DND-41 (cell line): ENCODE data around the gene SLC15A1.
A peak's percentile ranks its signal among the peaks of the same experiment; 100 is the strongest.

Experiments
- ATAC-seq: fragments of 200-7000 bp; cut with Tn5 transposase; 3 replicates; pipeline ENCODE4 v1.9.1; 2021; ENCODE audit warnings: low read depth; ENCODE audit not compliant: insufficient read depth
- DNase-seq: peaks from one replicate; pipeline ENCODE4 v3.0.0-alpha.2; 2020
- H2AFZ ChIP-seq: 2 replicates; pipeline ENCODE4 v1.6.0; 2012; ENCODE audit warnings: low read depth, low read length
- H3K27ac ChIP-seq: 2 replicates; pipeline ENCODE4 v1.5.1; 2012; ENCODE audit warnings: low read length, inconsistent platforms
- H3K27me3 ChIP-seq: fragments of 200-600 bp; sonication (generic); 2 replicates; pipeline ENCODE4 v1.6.0; 2012; ENCODE audit warnings: low read length, mild to moderate bottlenecking, inconsistent platforms; ENCODE audit not compliant: insufficient read depth, poor library complexity
- H3K36me3 ChIP-seq: 2 replicates; pipeline ENCODE4 v1.5.1; 2012; ENCODE audit warnings: low read length, inconsistent platforms; ENCODE audit not compliant: insufficient read depth
- H3K4me1 ChIP-seq: 2 replicates; pipeline ENCODE4 v1.5.1; 2012; ENCODE audit warnings: mild to moderate bottlenecking, low read length; ENCODE audit not compliant: insufficient read depth
- H3K4me2 ChIP-seq: 2 replicates; pipeline ENCODE4 v1.6.0; 2012; ENCODE audit warnings: mild to moderate bottlenecking, moderate library complexity, low read length, inconsistent platforms; ENCODE audit not compliant: insufficient read depth
- H3K4me3 ChIP-seq, 2 experiments: fragments of 200-600 bp in 1 of 2; shearing (Covaris generic) in 1 of 2; 2 replicates each; pipeline ENCODE4 v1.5.1; 2012 to 2016; ENCODE audit warnings: inconsistent platforms in 2 of 2, low read length in 2 of 2, mild to moderate bottlenecking in 2 of 2, low read depth in 1 of 2, moderate library complexity in 1 of 2
- H3K79me2 ChIP-seq: 2 replicates; pipeline ENCODE4 v1.6.0; 2012; ENCODE audit warnings: low read length, inconsistent platforms; ENCODE audit not compliant: insufficient read depth
- H3K9ac ChIP-seq: 2 replicates; pipeline ENCODE4 v1.6.0; 2012; ENCODE audit warnings: low read depth, mild to moderate bottlenecking, inconsistent platforms, low read length, moderate library complexity
- H3K9me3 ChIP-seq: 2 replicates; pipeline ENCODE4 v1.5.1; 2012; ENCODE audit warnings: low read length, moderate library complexity, mild to moderate bottlenecking, inconsistent platforms; ENCODE audit not compliant: insufficient read depth, severe bottlenecking
- H4K20me1 ChIP-seq: 2 replicates; pipeline ENCODE4 v1.6.0; 2012; ENCODE audit warnings: low read length; ENCODE audit not compliant: insufficient read depth
- CTCF ChIP-seq: IDR thresholded peaks from 2 replicates; pipeline ENCODE4 v1.5.1; 2012; ENCODE audit warnings: borderline replicate concordance, low read length, moderate library complexity, mild to moderate bottlenecking; ENCODE audit not compliant: poor library complexity, severe bottlenecking; ENCODE audit errors: extremely low read depth
- EZH2 ChIP-seq: IDR thresholded peaks from 3 replicates; pipeline ENCODE4 v1.6.1; 2012; ENCODE audit warnings: borderline replicate concordance, low read depth, mild to moderate bottlenecking, moderate library complexity, low read length, inconsistent platforms; ENCODE audit not compliant: severe bottlenecking

The SLC15A1 gene

GRCh38 chr13:98782654-98783053 is 30.2 kb upstream of the SLC15A1 start:
- DNase-seq: peak; percentile 41

GRCh38 chr13:98781905-98782304 is 29.4 kb upstream of the SLC15A1 start:
- Histone ChIP-seq H4K20me1 (no peaks in the 10 kb centered on the region), H3K36me3 (no peaks in the 10 kb centered on the region), H3K9ac (no peak overlapping the region), H3K27me3 (no peaks in the 10 kb centered on the region), H3K4me2 (no peak overlapping the region), H3K4me1 (peaks cover 9% of the 10 kb centered on the region), H3K27ac (no peak overlapping the region), H2AFZ (no peak overlapping the region), H3K9me3 (no peaks in the 10 kb centered on the region), H3K79me2 (no peaks in the 10 kb centered on the region), H3K4me3 (no peak overlapping the region)
- DNase-seq (no peak), ATAC-seq (no peak)
- TF ChIP-seq EZH2 (no peak), CTCF (no peak)

More at GRCh38 chr13:98782654-98783053, 30.2 kb upstream of the SLC15A1 start:
- TF ChIP-seq EZH2 (no peak), CTCF (no peak)
- H3K4me3 ChIP-seq: no peak overlapping the region
- H3K27ac ChIP-seq: no peak overlapping the region
- H3K79me2 ChIP-seq: no peaks in the 10 kb centered on the region
- H3K27me3 ChIP-seq: no peaks in the 10 kb centered on the region
- H3K36me3 ChIP-seq: no peaks in the 10 kb centered on the region
- H3K4me1 ChIP-seq: peaks cover 9% of the 10 kb centered on the region
- H3K9ac ChIP-seq: no peak overlapping the region
- ATAC-seq: peak; percentile 80
- no peaks in the 10 kb centered on the region for H4K20me1 ChIP-seq
- H3K9me3 ChIP-seq: no peaks in the 10 kb centered on the region
- H2AFZ ChIP-seq: no peak overlapping the region; the same call in 1 of the 2 replicates
- no peak overlapping the region for H3K4me2 ChIP-seq

DNA sequence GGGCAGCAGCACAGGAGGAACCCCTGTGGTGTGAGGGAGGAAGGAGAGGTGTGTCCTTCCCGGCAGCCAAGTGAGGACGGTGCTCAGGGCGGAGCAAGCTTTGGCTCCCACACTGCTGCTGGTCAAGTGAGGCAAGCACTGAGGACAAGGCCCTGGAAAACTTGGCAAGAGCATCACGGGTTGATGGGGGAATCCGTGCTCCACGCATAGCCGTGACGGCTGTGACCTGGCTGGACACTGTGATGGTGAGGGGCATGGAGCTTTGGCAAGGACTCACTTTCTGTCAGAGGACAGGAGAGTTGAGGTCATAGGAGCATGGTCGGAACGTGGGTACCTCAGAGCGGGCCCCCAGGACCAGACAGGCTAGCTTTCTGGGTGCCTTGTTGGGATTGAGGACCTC is 29.0 kb upstream of the SLC15A1 start:
- Histone ChIP-seq H3K4me2 (no peak overlapping the region), H3K9ac (no peak overlapping the region), H3K27ac (no peak overlapping the region), H3K36me3 (no peaks in the 10 kb centered on the region), H4K20me1 (no peaks in the 10 kb centered on the region), H3K27me3 (no peaks in the 10 kb centered on the region), H3K4me1 (peaks cover 9% of the 10 kb centered on the region), H3K79me2 (no peaks in the 10 kb centered on the region), H3K4me3 (no peak overlapping the region), H2AFZ (no peak overlapping the region), H3K9me3 (no peaks in the 10 kb centered on the region)
- TF ChIP-seq EZH2: no peak
- no peak for TF ChIP-seq CTCF
- DNase-seq (no peak), ATAC-seq (no peak)

- Histone ChIP-seq H4K20me1 (no peaks in the 10 kb centered on the region), H3K4me2 (no peak overlapping the region), H3K27me3 (no peaks in the 10 kb centered on the region), H3K79me2 (no peaks in the 10 kb centered on the region), H3K4me3 (no peak overlapping the region), H3K36me3 (no peaks in the 10 kb centered on the region), H3K9ac (no peak overlapping the region), H3K27ac (no peak overlapping the region), H2AFZ (no peak overlapping the region), H3K9me3 (no peaks in the 10 kb centered on the region), H3K4me1 (peaks cover 9% of the 10 kb centered on the region)
- DNase-seq (no peak), ATAC-seq (no peak)
- TF ChIP-seq CTCF (no peak), EZH2 (no peak)
Measured at GRCh38 chr13:98781045-98781444, 28.6 kb upstream of the SLC15A1 start.
